HG03342 (cell line): ENCODE results near the gene CPAMD8.
"Not testable (repeated sequence)": the region's sequence is repeated elsewhere in the genome, so short reads cannot be mapped to it uniquely, and the experiment has no call there.

Experiments used
- ATAC-seq: cut with Tn5 transposase; IDR thresholded peaks from one replicate; pipeline ENCODE4 v1.9.1; 2021; ENCODE audit warnings: mild to moderate bottlenecking, moderate library complexity; ENCODE audit not compliant: unreplicated experiment

Gene CPAMD8

GRCh38 chr19:17041976-17042375, 15.4 kb upstream of the CPAMD8 start:
- ATAC-seq, result no peak

GRCh38 chr19:17037966-17038500, 11.4 kb upstream of the CPAMD8 start:
- no peak for ATAC-seq

DNA sequence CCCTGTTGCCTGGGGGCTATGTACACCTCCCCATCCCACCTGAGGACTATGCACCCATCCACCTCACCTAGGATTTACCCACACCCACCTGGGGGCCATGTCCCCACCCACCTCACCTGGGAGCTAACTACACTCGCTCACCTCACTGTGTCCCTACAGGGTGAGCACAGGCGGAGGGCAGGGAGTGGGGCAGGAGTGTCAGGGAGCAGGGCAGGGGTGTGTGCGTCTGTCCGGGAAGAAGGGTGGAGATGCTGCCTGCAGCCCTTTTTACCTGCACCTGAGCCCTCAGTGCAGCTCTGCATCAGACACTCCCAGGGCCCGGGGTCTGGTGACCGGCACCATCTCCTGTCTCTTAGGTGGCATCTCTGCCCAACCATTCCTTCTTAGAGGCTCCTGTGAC, 10.6 kb upstream of the CPAMD8 start:
- no peak for ATAC-seq

- no peak for ATAC-seq
These were observed 10.0 kb upstream of the CPAMD8 start for GRCh38 chr19:17036640-17037039.

- ATAC-seq, result no peak
These were observed 9.3 kb upstream of the CPAMD8 start for GRCh38 chr19:17035842-17036424.

DNA sequence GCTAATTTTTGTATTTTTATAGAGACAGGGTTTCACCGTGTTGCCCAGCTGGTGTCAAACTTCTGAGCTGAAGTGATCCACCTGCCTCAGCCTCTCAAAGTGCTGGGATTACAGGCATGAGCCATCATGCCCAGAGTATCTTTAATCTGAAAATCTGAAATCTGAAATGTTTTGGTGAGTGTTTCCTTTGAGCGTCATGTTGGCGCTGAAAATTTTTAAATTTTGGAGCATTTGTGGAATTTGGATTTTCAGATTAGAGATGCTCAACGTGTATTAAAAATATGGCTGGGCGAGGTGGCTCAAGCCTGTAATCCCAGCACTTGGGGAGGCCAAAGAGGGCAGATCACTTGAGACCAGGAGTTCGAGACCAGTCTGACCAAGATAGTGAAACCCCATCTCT, 5.1 kb upstream of the CPAMD8 start:
- no peak for ATAC-seq

GRCh38 chr19:17027535-17027975, 945 bp upstream of the CPAMD8 start:
- no peak for ATAC-seq

DNA sequence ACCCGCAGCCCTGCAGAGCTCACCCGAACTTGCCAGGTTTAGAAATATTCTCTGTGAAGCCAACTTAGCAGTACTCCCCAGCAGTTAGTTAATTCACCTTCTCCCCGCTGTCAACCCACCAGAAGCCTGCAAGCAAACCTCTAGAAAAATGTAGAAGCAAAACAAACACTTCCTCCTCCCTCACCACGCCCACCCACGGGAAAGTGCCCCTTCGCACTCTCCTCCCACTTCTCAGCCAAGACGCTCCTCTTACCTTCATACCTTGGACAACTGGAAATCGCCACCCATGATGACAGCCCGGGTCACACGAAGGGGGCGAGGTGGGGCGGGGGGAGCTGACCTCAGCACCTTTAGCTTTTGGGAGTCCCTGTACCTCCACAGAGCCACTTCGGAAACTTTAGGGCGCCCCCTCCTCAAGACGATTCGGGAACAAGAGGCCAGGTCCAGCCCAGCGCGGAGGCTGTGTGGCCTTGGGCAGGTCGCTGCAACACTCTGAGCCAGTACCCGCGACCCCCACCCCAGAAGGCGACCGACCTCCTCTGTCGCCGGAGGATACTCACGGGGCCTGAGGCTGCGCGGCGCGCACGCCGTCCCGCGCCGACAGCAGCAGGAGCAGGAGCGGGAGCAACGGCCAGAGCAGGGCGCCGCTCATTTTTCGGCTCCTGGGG, 485 bp downstream of the CPAMD8 start:
- no peak for ATAC-seq

DNA sequence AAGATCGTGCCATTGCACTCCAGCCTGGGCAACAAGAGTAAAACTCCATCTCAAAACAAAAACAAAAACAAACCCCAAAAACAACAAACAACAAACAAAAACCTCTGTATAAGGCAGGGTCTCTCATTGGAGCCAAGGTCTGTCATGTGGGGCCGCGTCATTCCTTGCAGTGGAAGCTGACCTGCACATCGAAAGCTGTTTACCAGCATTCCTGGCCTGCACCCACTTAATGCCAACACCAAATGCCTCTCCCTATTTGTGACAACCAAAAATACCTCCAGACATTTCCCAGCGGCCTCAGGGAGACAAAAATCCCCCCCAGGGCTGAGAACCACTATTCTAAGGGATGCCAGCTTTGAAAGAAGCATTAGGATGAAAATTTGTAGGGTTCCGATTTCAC, 1.2 kb downstream of the CPAMD8 start:
- ATAC-seq, result no peak

- ATAC-seq, result not testable (repeated sequence)
These were observed 1.7 kb downstream of the CPAMD8 start for GRCh38 chr19:17024941-17025340.

DNA sequence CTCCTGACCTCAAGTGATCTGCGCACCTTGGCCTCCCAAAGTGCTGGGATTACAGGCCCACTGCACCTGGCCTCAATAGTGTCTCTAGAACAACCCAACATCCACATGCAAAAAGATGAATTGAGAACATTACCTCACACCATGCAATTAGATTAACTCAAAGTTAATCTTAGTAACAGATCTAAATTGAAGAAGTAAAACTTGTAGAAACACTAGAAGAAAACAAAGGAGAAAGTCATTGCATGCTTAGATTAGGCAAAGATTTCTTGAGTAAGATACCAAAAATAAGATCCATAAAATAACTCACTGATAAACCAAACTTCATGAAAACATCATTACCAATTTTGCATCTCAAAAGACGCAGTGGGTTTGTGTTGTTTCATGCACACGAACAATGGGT, 2.8 kb downstream of the CPAMD8 start:
- ATAC-seq, result no peak

GRCh38 chr19:17022738-17023137, 3.9 kb downstream of the CPAMD8 start:
- no peak for ATAC-seq

GRCh38 chr19:17021793-17022590, 4.6 kb downstream of the CPAMD8 start:
- no peak for ATAC-seq

- no peak for ATAC-seq
These were observed 5.3 kb downstream of the CPAMD8 start for GRCh38 chr19:17021328-17021727.

DNA sequence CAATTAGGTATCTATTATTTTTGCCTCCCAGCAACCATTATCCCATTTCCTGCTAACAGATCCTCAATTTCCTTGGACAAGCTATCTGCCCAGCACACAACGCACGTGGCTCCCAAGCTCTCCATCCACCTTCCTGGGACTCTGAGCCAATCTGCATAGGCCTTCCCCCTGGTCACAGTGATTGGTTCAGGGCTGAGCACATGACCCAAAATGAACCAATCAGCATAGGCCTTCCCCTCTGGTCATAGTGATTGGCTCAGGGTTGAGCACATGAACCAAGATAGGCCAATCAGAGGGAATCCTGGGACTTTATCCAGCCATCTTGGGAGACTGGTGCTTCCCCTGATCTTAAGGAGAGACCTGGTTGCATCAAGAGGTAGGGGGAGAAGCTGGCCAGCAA, 5.8 kb downstream of the CPAMD8 start:
- no peak for ATAC-seq

GRCh38 chr19:17020385-17020784, 6.2 kb downstream of the CPAMD8 start:
- no peak for ATAC-seq

DNA sequence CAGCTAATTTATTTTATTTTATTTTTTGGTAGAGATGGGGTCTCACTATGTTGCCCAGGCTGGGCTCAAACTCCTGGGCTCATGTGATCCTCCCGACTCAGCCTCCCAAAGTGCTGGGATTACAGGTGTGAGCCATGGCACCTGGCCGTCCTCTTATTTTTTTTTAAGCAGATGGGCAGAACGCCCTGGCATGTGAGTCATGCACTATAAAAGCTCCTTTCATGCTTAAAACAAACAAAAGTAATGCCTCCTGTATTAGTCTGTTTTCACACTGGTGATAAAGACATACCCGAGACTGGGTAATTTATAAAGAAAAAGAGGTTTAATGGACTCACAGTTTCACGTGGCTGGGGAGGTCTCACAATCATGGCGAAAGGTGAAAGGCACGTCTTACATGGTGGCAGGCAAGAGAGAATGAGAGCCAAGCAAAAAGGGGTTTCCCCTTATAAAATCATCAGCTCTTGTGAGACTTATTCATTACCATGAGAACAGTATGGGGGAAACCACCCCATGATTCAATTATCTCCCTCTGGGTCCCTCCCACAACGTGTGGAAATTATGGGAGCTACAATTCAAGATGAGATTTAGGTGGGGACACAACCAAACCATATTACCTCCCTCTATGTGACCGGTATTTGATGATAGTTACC, 12.3 kb downstream of the CPAMD8 start:
- not testable (repeated sequence) for ATAC-seq

GRCh38 chr19:17011485-17011884, 15.1 kb downstream of the CPAMD8 start:
- no peak for ATAC-seq

GRCh38 chr19:17006579-17006978, 20.0 kb downstream of the CPAMD8 start:
- no peak for ATAC-seq

DNA sequence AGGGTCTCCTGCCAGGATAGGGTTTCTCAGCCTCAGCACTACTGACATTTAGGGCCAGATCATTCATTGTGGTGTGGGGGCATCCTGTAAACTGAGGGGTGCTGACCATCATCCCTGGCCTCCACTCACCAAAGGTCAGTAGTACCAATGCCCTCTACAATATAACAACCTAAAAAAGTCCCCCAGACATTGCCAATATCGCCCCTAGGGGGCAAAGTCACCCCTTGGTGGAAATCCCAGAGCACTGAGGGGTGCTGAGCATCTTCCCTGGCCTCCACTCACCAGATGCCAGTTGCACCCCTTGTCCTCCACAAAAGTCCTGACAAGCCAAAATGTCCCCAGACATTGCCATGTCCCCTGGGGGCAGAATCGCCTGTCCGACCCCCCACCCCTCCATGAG, 21.6 kb downstream of the CPAMD8 start:
- no peak for ATAC-seq

DNA sequence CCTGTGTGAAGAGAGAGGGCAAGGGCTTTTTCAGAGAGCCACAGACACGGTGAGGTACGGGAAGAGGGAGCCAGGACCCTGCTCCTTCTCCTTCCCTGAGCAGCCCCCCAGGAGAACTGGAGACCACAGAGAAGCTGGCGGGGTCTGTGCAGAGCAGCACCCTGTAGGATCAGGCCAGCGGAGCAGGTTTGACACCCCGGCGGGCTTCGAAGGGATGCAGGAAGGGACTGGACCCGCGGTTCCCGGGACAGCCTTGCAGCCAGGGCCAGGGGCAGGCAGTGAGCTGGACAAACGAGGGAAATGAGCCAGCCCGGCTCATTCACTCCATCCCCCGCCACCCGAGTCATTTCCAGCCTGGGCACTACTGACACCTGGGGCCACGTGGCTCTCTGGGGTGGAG, 22.2 kb downstream of the CPAMD8 start:
- ATAC-seq, result no peak
